Activated CD4-positive, CD25-positive, alpha-beta regulatory T cell treated with anti-CD3 and anti-CD28 coated beads, Interleukin-2, amount 50 U/mL, for 72 hours (primary cell): ENCODE data around the gene UBXN2A.
A peak's percentile ranks its signal among the peaks of the same experiment; 100 is the strongest.

ENCODE experiments used
- DNase-seq: peaks from one replicate; pipeline ENCODE4 v3.0.0; 2021

UBXN2A gene

DNA sequence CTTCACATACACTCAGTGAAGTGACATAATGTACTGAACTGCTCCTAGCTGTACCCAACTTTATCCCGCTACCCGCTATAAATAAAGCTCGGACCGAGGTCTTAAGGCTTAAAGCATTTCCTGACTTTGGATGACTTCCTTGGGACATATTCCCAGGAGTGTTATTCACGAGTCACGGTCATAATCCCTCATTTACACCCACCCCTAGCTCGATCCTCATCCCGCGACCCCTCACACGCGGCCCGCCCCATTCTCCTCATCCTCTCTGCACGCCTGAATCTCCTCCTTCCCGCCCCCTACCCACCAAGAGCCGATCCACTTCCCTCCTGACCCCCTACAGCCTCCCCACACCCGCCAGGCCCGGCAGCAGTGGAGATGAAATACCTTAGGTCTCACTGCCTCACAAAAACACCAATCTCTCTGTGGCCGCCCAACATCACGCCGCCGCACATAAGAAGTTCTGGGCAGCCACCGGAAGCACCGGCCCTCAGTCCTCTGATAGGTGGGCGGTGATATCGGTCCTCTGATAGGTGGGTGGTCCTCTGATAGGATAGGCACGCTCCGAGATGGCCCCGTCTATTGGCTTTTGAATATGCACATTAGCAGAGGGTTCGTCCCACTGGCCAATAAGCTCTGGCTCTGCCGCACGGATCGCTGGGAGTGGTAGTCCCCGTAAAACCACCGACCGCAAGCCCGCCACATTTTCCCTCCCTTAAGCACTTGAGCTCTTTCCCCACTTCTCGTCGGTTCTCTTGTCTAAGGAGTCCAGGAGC lies 106.9 kb downstream of the UBXN2A start, which contains the start of gene WDCP:
WDCP (minus strand) TSS at position 462 of the 773 bp plus-strand sequence. CDS start 7,897 bp downstream, outside the sequence.
- DNase-seq = peak; percentile 84

DNA sequence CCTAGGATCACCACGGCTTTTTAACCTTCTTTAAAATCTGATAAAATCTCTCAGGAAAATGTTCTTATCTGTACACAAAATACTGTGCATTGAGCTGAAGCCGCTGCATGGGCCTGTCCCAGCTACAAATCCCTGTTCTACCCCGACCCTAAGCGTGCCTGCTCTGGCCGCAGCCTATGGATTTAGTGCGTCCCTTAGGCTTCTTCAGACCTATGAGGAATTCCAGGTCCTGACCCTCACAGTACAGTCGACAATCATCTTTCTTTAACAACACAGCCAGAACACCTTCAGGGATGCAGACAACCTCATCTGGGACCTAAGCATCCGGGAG lies 107.4 kb downstream of the UBXN2A start:
- DNase-seq = no peak

DNA sequence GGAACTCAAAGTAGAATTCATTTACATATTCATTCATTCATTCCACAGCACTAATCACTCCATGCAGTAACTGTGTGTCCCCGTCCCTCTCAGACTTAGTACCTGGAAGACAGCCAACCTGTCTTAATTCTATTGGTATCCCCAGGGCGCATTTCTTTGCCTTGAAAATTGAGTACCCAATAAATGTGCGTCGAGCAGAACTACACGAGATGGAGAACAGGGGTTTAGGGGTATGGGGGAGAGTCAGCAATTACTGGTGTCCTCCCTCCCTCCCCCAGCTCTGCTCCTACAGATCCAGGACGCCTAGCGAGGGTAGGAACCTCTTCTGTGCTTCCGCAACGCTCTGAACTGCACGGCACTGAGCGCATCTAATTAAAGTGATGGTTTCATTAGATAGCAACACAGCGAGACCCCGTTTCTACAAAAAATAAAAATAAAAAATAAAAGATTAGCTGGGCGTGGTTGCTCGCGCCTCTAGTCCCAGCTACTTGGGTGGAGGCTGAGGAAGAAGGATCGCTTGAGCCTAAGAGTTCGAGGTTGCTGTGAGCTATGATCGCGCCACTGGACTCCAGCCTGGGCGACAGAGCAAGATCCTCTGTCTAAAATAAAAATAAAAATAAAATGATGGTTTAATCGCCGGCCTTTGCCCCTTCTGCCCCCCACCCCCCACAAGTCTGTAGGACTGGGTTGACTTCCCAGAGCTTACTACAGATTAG lies 108.7 kb downstream of the UBXN2A start:
- no peak for DNase-seq

DNA sequence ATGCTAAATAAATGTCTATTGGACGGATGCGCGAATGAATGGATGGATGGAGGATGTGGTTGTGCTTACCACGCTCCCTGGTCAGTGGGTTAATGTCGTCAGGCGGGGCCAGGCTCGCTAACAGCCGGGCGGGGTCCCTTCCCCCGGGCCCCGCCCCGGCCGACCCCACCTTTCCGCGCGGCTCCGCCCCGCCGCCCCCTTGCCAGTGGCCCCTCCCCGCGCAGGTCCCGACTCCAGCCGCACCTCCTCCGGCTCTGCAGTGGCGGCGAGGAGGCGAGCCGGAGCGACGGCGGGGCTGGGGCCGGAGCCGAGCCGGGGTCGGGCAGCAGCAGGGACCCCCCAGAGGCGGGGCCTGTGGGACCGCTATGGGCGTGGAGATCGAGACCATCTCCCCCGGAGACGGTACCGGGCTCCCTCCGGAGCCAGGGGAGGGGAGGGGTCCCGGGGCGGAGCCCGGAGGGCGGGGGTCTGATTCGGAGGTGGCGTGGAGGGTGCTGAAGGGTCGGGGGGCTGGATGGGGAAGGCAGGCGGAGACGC lies 109.3 kb downstream of the UBXN2A start, which contains the start of gene FKBP1B:
FKBP1B (plus strand) TSS at position 257 of the 537 bp plus-strand sequence; CDS start at position 366, 109 bp downstream.
- peak; percentile 39 for DNase-seq

DNA sequence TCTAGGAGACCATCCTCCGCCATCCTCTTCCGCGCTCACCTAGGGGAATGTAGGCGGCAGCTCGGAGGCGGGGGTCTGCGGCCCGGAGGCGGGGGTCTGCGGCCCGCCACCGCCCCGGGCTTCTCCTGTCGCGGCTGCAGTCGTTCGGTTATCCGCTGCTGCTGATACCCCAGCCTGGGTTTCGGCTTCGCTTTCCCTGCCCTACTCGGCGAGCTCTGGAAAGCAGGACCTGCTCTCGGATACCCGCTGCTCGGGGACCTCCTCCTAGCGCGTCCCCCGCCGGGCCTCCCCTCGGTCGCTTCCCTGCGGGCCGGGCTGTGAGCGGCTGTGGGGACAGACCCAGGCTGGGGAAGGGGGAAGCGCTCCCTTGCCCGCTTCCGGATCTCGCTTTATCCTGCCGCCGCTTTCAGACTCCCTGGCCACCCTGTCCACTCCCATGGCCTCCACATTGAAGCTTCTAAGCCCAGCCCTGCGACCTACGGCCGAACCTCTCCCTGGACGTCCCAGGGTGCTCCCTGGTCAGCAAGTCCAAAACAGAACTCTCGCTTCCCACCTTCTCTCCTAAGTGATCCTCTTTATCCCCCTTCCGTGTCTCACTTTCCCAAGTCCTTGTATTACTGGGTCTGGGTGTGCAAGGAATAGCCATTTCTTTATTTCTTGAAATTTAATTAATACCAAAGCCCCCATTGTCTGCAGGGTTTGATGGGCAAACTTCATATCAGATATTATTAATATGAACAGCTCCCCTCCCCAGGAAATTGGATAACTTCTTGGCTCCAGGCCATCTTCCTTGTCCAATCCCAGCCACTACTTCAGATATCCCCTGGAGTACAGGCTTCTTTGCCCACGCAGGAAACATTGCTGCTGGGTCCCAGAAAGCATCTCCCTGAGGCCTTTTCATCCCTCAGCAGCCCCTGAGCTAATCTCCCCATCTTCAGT lies 110.0 kb downstream of the UBXN2A start:
- DNase-seq = no peak

DNA sequence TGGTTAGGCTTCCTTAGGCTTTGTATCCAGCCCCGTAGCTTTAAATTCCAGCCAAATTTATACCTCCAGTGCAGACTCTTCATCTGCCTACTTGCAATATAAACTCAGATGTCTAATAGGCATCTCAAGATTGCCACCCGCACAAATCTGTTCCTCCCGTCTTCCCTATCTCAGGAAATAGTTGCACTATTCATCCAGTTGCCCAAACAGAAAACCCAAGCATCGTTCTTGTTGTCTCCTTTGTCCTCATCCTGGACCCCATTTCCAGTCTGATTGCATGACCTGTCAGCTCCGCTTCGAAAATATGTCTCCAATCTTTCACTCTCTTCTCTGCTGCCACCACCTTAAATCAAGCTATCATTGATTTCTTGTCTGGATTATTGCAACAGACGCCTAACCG lies 111.6 kb downstream of the UBXN2A start:
- DNase-seq = no peak

DNA sequence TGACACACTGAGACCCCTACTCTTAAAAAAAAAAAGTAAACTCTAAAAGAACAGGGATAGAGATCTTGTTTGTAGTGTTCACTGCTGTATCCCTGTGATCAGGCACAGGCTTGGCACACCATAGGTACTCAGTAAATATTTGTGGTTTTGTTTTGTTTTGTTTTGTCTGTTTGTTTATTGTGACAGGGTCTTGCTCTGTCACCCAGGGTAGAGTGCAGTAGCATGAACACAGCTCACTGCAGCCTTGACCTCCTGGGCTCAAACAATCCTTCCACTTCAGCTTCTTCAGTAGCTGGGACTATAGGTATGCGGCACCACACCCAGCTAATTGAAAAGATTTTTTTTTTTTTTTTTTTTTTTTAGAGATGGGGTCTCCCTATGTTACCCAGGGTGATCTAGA lies 112.7 kb downstream of the UBXN2A start:
- DNase-seq = no peak
